Stimulated activated CD4-positive, alpha-beta T cell treated with anti-CD3 and anti-CD28 coated beads, Interleukin-15, amount 100 ng/mL, for 24 hours (primary cell): Measurements from ENCODE around the gene DAP.
"Not testable (repeated sequence)": the region's sequence is repeated elsewhere in the genome, so short reads cannot be mapped to it uniquely, and the experiment has no call there.

ENCODE experiments used
- DNase-seq: peaks from one replicate; pipeline ENCODE4 v3.0.0-alpha.2; 2020

The DAP gene

DNA sequence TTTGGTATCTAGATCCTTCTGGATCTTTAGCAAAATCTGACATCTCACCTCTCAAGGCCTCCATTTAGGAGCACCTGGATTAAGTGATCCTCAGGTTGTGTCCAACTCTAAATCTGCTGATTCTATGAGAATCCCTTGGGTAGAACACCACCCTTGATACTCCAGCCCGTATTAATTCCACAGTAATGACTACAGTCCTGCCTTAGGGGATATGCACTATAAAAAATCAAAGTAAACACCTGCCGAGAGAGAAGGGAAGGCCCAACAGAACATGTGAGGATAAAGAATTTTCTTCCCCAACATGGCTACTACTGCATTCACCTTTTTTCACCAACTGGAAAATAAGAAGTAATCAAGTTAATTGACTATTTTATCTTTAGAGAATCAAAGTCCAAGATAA, 27.6 kb downstream of the DAP start:
- no peak for DNase-seq

DNA sequence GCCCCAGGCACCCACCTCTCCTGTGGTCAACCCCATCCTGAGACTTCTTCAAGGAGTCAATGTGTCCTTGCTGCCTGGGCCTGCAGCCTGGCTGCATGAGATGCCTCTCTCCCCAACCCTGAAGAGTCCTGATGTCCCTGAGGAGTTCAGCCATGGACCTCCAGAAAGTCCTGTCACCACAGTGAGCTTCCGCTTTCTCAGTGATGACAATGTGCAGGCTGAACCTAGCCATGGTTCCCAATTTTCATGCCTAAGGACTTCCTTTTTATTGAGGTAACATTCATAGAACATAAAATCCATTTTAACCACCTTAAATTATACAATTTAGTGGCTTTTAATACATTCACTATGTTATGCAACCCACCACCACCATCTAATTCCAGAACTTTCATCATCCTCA, 29.1 kb downstream of the DAP start:
- no peak for DNase-seq

DNA sequence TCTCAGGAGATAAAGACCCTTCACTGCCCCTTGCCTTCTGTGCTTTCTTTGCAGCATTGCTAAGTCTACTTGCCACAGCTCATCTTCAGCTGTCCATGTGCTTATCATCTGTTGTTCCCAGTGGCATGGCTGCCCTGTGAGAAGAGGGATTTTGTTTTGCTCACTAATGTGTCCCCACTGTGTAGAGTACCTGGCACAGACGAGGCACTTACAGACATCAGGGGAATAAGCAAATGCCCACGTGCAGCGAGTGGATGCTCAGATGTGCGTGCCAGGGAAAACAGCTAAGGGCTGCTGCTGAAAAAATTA, 31.0 kb downstream of the DAP start:
- DNase-seq: no peak

DNA sequence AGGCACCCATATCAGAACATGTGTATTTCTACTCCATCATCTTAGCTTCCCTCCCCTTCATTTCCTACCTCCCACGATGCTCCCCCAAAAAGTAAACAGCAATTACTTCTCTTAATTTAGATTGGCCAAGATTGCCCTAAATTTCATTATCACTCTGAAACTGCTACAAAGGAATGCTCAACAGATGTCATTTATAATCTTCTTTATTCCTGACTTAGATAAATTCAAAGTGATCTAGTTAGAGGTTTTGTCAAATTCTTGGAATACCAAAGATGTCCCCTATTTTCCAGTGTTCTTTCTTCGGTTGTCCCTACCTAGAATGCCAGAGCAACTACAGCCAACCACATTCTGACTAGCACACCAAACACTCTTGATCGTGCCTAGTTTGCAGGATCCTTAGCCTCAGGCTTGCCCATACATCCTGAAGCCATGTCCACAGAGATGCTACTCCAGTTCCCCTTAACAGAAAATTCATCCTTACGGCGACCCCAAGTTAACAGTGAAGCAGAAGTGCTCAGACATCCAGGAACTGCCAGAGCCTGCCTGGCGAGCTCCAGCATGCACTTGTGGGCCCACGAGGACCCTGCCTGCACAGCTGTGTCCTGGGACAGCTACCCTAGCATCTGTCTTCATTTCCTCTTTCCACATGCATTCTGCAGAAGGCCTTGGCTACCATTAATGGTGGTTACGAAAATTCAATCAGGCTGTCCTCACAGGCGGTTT, 31.6 kb downstream of the DAP start:
- no peak for DNase-seq

DNA sequence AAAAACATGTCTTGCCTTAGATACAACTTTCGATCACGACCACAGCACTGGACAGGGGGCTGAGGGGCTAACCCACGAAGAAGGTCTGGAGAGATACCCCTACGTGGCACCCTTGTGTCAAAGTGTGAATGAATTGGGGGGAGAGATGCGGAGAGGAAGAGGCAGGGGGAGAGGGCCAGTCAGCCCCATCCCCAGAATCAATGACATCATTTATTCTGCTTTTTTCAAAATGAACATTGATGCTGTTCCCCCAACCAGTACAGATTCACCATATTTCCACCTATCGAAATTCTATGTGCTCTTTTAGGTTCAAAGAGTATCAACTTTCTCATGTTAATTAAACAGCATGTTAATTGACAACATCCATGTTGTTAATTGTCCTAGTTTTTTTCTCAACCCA, 32.4 kb downstream of the DAP start:
- DNase-seq: no peak

DNA sequence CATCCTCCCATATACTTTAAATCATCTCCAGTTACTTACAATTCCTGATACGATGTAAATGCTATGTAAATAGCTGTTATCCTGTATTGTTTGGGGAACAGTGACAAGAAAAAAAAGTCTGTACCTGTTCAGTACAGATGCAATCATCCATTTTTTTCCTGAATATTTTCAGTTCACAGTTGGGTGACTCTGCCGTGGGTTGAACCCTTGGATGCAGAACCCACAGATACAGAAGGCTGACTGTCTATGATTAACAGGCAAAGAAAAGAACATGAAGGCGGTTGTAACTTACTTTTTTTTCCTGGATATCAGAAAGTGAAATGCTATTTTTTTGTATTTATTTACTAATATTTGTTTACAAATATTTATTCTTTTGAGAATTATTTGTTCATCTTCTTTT, 33.2 kb downstream of the DAP start:
- DNase-seq: no peak

DNA sequence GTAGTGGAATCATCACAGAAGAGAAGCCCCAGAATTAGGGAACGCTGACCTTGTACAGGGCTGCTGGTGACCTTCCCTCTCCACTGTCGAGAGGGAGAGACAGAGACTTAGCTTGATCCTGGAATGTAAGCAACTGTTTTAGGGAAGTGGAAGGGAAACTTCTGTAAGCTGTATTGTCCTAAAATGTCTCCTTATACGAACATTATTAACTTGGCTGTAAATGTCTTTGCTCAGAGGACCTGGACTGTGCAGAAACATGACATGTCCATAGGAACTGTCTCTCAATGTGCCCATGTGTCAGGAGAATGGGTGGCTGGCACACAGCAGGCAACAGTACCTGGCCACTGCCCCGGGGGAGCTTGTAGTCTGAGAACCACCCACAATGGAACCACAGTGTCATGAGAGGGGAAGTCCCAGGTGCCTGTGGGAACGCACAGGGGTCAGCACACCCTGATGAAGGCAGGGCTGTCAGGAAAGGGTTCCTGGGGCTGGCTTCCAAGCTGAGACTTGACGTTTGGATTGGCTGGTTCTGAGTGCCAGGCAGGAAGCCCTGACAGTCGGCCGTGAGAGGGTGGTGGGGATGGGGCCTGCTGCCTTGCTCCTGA, 34.0 kb downstream of the DAP start:
- peak; percentile 42 for DNase-seq

DNA sequence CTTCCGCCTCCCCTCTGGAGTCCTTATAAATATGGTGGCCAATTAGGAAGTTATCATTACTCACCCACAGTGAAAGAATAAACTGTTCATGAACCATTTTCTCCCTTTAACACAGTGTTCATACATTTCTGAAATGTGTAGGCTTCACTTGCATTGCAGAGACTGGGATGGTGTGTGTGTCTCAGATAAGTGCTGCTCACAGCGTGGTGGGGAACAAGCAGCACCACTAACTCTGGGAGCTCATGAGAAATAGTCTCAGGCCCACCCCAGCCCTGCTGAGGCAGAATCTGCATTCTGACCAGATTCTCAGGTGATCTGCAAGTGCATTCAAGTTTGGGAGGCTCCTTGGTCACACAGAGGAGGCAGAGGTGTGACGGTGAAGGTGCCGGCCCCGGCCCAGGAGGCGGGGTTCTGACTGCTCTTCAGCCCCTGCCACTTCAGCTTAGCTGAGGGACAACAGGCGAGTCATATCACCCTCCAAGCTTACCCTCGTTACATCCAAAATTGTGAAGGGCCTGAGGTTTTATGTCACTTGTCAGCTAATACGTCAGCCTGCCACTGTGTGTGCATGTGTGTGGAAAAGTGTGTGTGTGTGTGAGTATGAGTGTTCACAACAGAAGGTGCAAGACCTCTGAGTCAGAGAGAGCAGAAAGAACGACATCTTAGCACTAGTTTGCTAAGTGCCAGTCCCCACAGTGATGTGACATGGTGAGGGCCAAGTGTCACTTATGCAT, 34.7 kb downstream of the DAP start:
- DNase-seq: no peak

DNA sequence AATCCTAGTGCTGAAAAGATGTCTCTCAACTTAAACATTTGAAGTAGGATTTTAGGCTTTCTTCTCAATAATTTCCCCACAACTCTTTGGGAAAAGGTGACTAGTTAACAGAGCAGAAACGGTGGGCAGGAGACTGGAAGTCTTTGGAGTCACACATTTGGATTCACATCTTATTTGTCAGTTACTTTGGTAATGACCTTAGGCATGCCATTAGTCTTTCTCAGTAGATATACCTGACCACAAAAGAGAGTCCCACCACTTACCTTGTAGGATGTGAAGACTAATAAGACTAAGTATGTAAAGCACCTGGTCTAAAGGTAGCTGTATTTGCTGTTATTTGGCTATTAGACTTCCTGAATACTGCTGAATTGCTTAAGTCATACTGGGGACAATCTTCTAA, 35.4 kb downstream of the DAP start:
- no peak for DNase-seq

DNA sequence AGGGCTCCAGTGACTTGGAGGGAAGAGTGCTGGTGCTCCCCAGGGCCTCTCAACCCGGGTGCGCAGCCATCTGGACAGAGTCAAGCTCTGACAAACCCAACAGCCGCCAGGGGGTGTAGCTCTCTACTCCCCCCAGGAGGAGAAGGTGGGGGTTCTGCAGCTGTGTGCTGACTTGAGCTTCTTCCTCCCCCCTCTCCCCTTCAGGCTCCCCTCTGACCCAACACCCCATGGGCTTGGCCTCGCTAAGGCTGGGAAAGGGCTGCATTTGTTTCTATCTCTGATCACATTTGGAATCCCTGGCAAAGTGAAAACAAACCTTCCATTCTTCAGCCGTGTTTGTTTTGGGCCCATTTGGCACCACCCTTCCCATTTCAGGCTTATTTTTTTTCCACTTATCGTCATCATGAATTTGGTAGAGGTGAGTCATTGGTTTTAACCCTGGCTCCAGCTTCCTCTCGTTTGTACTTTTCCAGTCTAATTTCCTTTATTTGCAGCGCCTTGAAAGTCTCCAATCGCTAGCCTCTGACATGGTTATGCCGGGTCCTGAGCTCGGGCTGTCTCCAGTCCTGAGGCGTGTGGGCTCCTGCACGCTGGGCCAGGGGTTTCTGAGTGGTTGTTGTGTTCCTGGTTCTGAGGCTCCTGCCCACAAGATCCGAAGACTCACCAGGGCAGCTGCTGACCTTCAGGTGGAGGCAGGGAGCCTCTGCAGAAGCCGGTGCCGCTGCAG, 36.1 kb downstream of the DAP start:
- DNase-seq: no peak

DNA sequence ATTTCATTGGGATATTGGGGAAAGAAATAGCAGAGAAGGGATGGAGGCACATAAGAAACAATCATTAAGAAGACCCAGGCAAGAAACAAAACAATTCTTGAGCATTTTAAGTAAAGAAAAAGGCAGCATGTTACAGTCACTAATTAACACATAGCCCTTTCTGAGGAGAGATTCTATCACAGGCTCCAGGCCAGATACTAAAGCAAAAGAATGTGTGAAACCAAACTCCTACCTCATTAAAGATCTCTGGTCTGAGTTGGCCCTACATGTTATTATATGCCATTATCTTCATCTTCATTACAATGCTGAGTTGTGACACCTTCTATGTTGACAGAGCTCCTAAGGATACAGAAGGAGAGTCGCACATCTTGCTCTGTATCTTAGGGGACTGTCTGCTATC, 37.5 kb downstream of the DAP start:
- no peak for DNase-seq

DNA sequence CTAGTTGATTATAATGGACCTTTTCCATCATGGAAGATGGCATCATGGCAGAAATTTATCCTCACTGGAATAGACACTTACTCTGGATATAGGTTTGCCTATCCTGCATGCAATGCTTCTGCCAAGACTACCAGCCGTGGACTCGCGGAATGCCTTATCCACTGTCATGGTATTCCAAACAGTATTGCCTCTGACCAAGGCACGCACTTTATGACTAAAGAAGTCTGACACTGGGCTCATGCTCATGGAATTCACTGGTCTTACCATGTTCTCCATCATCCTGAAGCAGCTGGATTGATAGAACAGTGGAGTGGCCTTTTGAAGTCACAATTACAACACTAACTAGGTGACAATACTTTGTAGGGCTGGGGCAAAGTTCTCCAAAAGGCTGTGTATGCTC, 40.3 kb downstream of the DAP start:
- DNase-seq: not testable (repeated sequence)

DNA sequence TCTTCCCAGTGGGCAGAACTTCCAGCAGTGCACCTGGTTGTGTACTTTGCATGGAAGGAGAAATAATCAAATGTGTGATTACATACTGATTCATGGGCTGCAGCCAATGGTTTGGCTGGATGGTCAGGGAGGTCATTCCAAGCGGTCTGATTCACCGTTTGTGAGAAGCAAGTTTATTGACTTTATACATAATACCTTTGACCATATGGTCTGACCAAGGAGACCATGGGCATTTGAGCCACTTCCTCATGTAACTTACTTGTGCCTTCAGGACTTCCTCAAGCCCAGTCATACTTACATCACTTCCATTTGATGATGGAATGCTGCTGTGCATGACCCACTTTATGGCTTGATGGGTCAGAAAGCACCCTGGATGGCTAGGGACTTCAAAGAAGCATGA, 41.1 kb downstream of the DAP start:
- no peak for DNase-seq

DNA sequence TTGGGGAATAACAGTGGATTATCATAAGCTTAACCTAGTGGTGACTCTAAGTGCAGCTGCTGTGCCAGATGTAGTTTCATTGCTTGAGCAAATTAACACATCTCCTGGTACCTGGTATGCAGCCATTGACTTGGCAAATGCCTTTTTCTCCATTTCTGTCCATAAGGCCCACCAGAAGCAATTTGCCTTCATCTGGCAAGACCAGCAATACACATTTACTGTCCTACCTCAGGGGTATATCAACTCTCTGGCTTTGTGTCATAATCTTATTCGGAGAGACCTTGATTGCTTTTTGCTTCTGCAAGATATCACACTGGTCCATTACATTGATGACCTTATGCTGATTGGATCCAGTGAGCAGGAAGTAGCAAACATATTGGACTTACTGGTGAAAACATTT, 42.4 kb downstream of the DAP start:
- not testable (repeated sequence) for DNase-seq

DNA sequence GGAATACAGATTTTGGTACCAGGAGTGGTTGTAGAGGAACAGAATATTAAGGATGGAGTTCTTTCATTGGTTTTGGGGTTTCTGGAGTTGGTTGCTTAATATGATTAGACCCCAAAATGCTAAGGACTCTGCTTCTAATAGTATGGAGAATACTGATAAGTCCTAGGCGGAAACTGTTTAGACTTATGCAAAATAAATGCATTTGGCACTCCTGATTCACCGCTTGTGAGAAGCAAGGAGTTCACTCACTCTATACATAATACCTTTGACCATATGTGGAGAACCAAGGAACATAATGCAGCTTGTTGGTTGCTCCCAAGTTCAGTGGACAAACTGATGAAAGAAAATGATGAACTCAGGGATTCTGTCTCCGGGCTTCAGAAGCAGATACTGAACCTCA, 44.2 kb downstream of the DAP start:
- DNase-seq: not testable (repeated sequence)

DNA sequence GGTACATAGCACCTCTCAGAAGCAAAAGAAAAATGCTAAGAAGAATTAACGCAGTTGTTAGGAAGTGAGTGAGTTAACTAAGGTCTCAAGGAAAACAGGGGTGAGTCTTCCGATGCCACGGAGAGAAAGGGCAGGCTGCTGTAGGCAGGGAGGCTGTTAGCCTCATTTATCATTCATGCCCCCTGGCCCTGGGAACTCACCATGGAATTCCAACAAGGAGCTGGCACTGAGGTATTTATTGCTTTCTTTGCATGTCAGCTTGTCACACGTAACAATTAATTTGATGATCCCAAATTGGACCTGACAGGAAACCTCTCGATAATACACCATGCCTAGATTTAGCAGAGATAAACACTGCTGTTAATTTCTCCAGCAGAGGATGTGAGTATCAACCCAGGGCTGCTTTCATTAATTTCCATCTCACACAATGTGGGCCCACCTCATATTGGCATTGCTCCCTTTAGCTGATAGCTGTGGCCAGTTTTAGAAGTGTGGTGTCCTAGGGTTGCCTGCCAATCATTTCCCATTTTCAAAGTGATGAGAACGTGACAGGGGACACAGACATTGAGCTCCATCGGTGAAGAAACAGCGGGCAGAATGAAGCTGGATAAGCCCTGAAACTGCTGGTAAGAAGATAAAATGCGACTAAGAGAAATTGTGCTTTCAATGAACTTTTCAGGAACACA, 45.3 kb downstream of the DAP start:
- no peak for DNase-seq

DNA sequence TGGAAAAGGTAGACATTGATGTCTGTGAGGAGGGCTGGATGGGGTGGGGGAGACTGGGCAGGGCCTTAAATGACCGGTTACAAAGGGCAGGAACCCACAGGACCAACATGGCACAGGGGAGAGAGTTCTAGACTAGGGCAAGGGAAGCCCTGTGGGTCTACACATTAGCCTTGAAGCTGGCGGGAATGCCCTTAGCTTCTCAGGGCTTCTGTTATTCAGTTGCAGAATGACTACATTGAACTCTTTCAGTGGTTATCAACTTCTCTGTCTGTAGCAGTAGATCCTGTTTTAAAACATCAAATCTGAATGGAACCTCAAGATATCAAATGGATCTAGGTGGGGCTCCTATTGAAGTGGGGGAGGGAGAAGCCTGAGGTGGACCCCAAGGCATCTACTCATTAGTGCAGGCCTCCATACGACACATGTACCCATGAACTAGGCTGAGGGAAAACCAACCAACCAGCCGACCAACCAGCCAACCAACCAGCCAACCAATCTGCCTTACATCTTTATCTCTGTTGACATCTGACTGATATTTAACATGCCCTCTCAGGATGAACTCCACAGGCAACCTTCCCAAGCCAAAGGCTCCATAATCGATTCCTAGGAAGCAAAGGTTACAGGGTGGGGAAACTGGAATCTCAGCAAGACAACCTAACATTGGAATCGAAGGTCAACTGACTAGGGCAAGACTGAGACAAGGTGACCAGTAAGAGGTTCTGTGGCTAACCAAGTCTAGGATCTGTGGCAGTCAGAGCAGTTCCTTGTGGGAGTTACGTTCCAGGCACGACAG, 48.3 kb downstream of the DAP start:
- no peak for DNase-seq

DNA sequence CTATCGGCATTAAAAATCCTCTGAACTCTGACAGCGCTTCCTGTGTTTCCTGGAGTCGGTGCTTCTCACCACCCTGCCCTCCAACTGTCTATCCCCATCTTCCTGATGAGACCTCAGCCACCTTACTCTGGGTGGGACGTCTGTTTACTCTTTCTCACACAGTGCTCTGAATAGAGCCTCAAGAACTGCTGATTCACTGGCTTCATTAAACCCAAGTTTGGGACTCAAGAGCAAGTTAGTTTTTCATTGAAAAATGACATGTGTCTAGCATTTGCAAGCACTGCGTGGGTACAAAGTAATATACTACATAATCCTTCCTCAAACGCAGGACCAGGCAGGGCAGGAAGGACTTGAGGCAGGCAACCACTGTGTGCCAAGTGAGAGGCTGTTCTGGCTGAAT, 49.5 kb downstream of the DAP start:
- DNase-seq: no peak

DNA sequence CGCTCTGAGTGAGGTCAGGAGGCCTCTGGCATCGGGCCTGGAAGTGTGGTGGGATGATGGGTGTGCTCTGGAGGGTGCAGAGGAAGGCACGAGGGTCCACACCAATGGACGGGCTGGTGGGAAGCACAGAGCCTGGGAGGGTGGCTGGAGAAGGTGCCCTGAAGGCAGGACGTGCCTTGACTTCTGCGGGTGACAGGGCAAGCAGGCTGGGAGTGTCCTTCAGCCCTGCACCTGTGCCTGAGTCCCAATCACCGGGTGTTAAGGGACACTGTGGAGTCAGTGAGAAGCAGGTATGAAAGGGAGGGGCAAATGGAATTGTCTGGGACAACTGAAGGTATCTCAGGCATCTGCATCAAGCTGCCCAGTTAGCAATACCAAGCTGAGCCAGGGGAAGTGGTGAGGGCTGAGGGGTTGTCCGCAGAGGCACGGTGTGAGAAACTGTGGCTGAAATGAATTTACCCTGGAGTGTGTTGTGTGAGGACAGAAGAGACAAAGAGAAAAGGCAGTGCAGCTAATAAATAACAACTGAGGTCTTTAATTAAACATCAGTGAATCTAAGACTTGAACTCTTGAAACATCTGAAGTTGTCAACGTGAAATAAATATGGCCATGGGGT, 50.4 kb downstream of the DAP start:
- DNase-seq: no peak

DNA sequence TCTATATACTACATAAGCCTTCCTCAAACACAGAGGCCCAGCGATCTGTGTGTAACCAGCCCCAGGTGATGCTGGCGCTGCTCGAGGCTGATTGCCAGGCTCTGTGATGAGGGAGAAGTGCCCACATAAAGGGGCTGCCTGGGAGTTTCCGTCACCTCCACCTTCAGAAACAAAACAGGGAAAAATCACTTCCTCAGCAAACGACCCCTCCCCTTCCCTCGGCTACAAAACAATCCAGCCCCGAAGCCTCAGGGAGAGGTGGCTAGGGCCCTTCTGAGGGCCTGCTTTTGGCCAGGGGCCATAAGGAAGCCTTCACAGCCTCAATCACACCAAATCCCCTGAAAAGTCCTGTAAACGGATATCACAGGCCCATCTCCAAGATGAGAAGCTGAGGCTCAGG, 51.1 kb downstream of the DAP start:
- DNase-seq: no peak

DNA sequence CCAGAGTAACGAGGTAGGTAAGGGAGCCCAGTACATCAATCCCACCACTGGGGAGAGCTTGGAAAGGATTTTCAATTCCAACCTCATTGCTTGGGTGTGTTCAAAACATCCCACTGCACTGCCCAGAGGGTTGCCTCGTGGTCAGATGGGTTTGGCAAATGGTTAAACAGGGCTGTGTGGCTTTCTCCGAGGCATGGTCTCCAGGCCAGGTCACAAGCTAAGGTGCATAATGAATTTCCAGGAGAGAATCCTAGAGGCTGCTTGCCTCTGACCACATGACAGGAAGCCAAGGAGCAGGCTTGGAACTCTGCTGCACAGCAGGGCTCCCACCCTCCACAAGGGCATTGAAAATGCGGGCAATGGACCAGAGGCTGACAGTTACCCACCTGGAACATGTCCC, 51.6 kb downstream of the DAP start:
- no peak for DNase-seq
